Type B pancreatic cell (in vitro differentiated cells): ENCODE measurements around the gene ETFA. TPM values are rescaled to one million over a fixed set of nuclear protein-coding genes. Genes with fewer than 3 reads are reported as not detected.

Experiments
- DNase-seq: peaks from one replicate; pipeline ENCODE4 v3.0.0; 2021; ENCODE audit warnings: mixed read lengths; ENCODE audit not compliant: unreplicated experiment; ENCODE audit errors: extremely low spot score
- H3K27ac Mint-ChIP-seq: 2 replicates; pipeline ENCODE4 v1.8.0; 2021; ENCODE audit warnings: mild to moderate bottlenecking, mixed read lengths
- H3K27me3 Mint-ChIP-seq: 2 replicates; pipeline ENCODE4 v1.8.0; 2021; ENCODE audit warnings: mixed read lengths
- H3K36me3 Mint-ChIP-seq: 2 replicates; pipeline ENCODE4 v1.8.0; 2021; ENCODE audit warnings: mixed read lengths
- H3K4me1 Mint-ChIP-seq: one replicate; pipeline ENCODE4 v1.8.0; 2021; ENCODE audit warnings: mixed read lengths; ENCODE audit not compliant: unreplicated experiment
- H3K4me3 Mint-ChIP-seq: 2 replicates; pipeline ENCODE4 v1.8.0; 2021; ENCODE audit warnings: mild to moderate bottlenecking, mixed read lengths
- H3K9me3 Mint-ChIP-seq: 2 replicates; pipeline ENCODE4 v1.8.0; 2021; ENCODE audit warnings: mixed read lengths
- CTCF ChIP-seq: fragments of 200-600 bp; sonication (generic); conservative IDR thresholded peaks from 2 replicates; pipeline ENCODE4 v1.5.0; 2021; ENCODE audit warnings: antibody characterized with exemption, mild to moderate bottlenecking
- total RNA-seq: library from RNA; stranded (reverse); gene quantifications from 2 replicates; pipeline ENCODE4 v1.2.1, GENCODE V29; 2021; ENCODE audit warnings: low replicate concordance

ETFA gene
- total RNA-seq, 1 donor from 2014 or later = 149 TPM

DNA sequence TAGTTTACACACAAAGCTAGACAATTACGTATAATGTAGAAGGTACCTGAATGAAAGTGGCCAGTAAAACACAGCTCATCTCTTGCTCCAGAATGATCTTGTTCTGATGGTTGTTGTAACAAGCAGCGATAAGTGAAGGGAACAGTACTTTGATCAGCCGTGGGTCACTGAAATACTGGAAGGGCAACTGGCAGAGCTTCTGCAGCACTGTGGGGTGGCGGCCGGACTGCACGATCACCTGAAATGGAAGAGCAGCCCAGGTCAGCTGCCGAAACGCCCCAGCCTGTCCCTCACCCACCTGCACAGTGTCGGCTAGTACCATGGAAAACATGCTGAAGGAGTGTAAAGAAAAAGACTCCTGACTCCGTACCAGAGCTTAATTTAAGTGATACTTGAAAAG lies 42.6 kb upstream of the ETFA start:
- H3K9me3 Mint-ChIP-seq = no peaks in the 10 kb centered on the region
- H3K27ac Mint-ChIP-seq = no peak overlapping the region
- H3K4me1 Mint-ChIP-seq = no peaks in the 10 kb centered on the region
- peaks cover 36% of the 10 kb centered on the region for H3K27me3 Mint-ChIP-seq
- no peak for TF ChIP-seq CTCF
- H3K36me3 Mint-ChIP-seq = peaks cover 3% of the 10 kb centered on the region
- DNase-seq = no peak
- no peak overlapping the region for H3K4me3 Mint-ChIP-seq

DNA sequence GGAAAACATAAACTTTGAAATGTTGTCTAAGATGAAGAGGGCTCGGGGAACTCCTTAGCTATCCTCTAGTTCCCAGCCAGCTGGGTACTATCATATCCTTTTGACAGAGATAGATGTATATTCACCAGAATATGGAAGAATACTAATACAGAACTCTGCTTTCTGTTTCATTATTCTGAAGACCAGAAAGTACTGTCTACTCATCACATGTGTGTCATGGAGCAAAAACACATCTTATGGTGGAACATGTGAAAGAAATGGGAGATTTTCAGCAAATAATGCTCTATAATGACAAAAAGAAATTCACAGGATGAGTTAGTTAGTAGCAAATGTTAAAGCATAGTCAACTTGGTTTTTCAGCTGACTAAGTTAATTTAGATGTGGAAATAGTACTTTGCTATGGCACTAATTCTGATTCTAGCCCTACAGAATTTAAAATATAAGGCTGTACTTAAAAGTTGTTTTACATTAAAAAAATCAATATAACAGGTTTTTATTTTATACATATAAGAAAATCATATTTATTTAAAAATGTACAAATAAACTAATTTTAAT lies 41.8 kb upstream of the ETFA start:
- no peak for TF ChIP-seq CTCF
- no peaks in the 10 kb centered on the region for H3K9me3 Mint-ChIP-seq
- H3K4me3 Mint-ChIP-seq = no peak overlapping the region
- H3K27me3 Mint-ChIP-seq = peaks cover 43% of the 10 kb centered on the region
- no peak for DNase-seq
- no peaks in the 10 kb centered on the region for H3K4me1 Mint-ChIP-seq
- H3K27ac Mint-ChIP-seq = no peak overlapping the region
- H3K36me3 Mint-ChIP-seq = peaks cover 6% of the 10 kb centered on the region

- peaks cover 6% of the 10 kb centered on the region for H3K4me1 Mint-ChIP-seq
- DNase-seq = no peak
- peaks cover 7% of the 10 kb centered on the region for H3K36me3 Mint-ChIP-seq
- no peaks in the 10 kb centered on the region for H3K9me3 Mint-ChIP-seq
- H3K27ac Mint-ChIP-seq = no peak overlapping the region
- H3K4me3 Mint-ChIP-seq = no peak overlapping the region
- no peak for TF ChIP-seq CTCF
- peaks cover 61% of the 10 kb centered on the region for H3K27me3 Mint-ChIP-seq
These were observed 38.2 kb upstream of the ETFA start for GRCh38 chr15:76349301-76350070.

DNA sequence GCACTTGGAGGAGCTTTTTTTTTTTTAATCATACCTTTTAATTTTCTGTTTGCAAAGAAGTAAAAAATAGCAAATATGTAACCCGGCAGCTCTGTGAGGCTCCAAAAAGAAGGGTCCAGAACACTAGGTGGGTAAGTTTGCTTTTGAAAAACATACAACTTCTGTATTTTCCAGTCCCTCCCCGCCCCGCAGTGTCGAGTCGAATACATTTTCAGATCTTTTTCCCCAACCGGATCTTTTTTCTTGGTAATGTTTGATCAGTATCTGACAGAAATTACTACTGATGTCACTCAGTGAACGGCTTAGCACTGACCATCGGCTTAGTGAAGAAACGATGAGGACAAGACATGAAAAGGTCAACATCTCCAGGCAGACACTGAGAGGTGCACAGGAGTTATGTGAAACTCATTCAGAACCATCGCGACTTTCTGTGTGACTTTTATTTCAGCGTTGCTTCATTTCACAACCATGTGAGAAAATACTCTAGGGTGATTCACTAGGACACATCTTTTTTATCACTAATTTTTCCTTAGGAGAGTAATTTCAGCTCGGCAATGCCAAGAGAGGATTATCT lies 36.3 kb upstream of the ETFA start:
- Mint-ChIP-seq H3K4me3 (peak overlapping the region; percentile 84), H3K27me3 (peaks cover 75% of the 10 kb centered on the region), H3K36me3 (peaks cover 7% of the 10 kb centered on the region), H3K4me1 (peaks cover 6% of the 10 kb centered on the region), H3K9me3 (no peaks in the 10 kb centered on the region), H3K27ac (peak overlapping the region; percentile 40)
- DNase-seq = no peak
- TF ChIP-seq CTCF = no peak

- TF ChIP-seq CTCF = no peak
- no peak for DNase-seq
- Mint-ChIP-seq H3K27me3 (peaks cover 80% of the 10 kb centered on the region), H3K36me3 (peaks cover 7% of the 10 kb centered on the region), H3K9me3 (no peaks in the 10 kb centered on the region), H3K4me3 (peak overlapping the region; percentile 84), H3K27ac (no peak overlapping the region), H3K4me1 (peaks cover 10% of the 10 kb centered on the region)
These were observed 35.6 kb upstream of the ETFA start for GRCh38 chr15:76346669-76347481.
